T-helper 17 cell (primary cell): ENCODE measurements around the gene SHISA7. TPM values are rescaled to one million over a fixed set of nuclear protein-coding genes. Genes with fewer than 3 reads are reported as not detected.
"Not testable (repeated sequence)": the region's sequence is repeated elsewhere in the genome, so short reads cannot be mapped to it uniquely, and the experiment has no call there.

ENCODE experiments used
- ATAC-seq: fragments of 150-1000 bp; cut with Tn5 transposase; 2 replicates; pipeline ENCODE4 v1.10.0; 2021; ENCODE audit warnings: mild to moderate bottlenecking, moderate library complexity
- DNase-seq, 3 donors: peaks; one replicate each; pipeline versions ENCODE4 v3.0.0 to v3.0.0-alpha.2; 2020 to 2021
- H3K9me3 ChIP-seq: one replicate; pipeline ENCODE4 v1.7.0; 2013; ENCODE audit warnings: low read length, mild to moderate bottlenecking; ENCODE audit not compliant: control insufficient read depth, poor library complexity, severe bottlenecking
- H3K27ac Mint-ChIP-seq: one replicate; pipeline ENCODE4 v1.8.0; 2022; ENCODE audit warnings: mild to moderate bottlenecking, moderate library complexity, mixed read lengths
- H3K27me3 Mint-ChIP-seq: one replicate; pipeline ENCODE4 v1.8.0; 2022; ENCODE audit warnings: mixed read lengths
- H3K36me3 Mint-ChIP-seq: one replicate; pipeline ENCODE4 v1.8.0; 2022; ENCODE audit warnings: low read depth, mixed read lengths
- H3K4me1 Mint-ChIP-seq: one replicate; pipeline ENCODE4 v1.8.0; 2022; ENCODE audit warnings: mild to moderate bottlenecking, mixed read lengths
- H3K4me3 Mint-ChIP-seq: one replicate; pipeline ENCODE4 v1.8.0; 2022; ENCODE audit warnings: mild to moderate bottlenecking, moderate library complexity, mixed read lengths
- total RNA-seq, 4 donors: library from RNA in 2 of 4; stranded (reverse) in 2 of 4; gene quantifications; one replicate each; pipeline ENCODE4 v1.2.3 and lab custom pipeline; 2022 to 2026

SHISA7 gene
- total RNA-seq, 2 donors from 2014 or later = not detected

DNA sequence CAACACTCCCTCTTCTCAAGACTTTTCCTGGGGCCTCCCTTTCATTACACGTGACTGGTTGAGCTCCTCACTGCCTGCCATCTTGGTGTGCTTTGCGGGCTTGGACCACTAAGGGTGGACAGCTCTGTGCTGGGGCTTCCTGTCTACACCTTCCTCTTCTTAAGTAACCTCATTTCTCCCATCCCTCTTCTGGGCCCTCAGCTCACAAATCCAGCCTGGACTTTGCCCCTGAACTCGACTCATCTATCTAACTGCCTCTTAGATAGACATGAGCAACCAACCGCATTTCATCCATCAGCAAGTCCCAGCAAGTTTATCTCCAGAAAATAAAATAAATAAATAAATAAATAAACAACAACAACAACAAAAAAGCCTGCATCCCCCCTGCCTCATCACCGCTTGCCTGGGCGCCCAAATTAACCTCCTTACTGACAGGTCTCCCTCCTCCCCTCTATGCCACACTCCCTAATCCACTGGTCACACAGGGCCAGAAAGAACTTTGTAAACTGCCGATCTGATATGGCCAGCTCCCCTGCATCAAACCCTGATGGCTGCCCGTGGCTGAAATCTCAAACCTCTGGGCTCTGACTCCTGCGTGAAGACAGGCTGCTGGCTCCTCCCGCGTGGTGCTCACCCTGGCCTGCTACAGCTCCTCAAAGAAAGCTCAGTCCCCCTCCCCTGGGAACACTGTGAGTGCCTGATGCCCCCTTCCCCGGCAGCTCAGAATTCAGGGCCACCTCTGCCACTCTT lies 10.6 kb upstream of the SHISA7 start:
- peaks cover 9% of the 10 kb centered on the region for H3K36me3 Mint-ChIP-seq
- H3K4me1 Mint-ChIP-seq = peaks cover 12% of the 10 kb centered on the region
- H3K9me3 ChIP-seq = no peaks in the 10 kb centered on the region
- H3K4me3 Mint-ChIP-seq = peak overlapping the region; percentile 83
- no peaks in the 10 kb centered on the region for H3K27me3 Mint-ChIP-seq
- DNase-seq = no peak
- no peak for ATAC-seq
- no peak overlapping the region for H3K27ac Mint-ChIP-seq

DNA sequence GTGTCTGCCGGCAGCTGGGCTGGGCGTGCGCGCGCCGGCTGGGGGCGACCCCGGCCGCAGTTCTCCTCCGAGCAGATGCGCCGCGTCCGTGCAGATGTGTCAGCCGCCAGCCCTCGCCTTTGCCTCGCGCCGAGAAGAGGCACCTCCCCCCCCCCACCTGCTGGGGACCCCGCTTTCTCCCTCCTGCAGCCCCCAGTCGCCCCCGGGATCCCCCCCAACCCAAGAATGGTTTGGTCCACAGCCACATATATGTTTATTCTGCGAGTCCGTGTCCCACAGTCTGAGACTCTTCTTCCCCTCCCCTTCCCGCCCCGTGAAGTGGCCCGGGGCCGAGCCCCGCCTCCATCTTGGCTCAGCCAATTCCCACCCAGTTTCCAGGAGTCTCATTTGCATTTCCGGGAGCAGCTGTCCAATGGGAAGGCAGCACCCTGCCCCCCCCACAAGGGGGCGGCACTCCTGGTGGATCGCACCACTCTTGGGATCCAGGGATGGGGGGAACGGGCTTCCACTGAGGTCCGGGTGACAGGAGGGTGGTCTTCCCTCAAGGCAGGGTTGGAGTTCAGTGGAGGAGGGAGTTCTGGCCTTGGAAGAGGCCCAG lies 9.7 kb upstream of the SHISA7 start:
- peaks cover 12% of the 10 kb centered on the region for H3K4me1 Mint-ChIP-seq

DNA sequence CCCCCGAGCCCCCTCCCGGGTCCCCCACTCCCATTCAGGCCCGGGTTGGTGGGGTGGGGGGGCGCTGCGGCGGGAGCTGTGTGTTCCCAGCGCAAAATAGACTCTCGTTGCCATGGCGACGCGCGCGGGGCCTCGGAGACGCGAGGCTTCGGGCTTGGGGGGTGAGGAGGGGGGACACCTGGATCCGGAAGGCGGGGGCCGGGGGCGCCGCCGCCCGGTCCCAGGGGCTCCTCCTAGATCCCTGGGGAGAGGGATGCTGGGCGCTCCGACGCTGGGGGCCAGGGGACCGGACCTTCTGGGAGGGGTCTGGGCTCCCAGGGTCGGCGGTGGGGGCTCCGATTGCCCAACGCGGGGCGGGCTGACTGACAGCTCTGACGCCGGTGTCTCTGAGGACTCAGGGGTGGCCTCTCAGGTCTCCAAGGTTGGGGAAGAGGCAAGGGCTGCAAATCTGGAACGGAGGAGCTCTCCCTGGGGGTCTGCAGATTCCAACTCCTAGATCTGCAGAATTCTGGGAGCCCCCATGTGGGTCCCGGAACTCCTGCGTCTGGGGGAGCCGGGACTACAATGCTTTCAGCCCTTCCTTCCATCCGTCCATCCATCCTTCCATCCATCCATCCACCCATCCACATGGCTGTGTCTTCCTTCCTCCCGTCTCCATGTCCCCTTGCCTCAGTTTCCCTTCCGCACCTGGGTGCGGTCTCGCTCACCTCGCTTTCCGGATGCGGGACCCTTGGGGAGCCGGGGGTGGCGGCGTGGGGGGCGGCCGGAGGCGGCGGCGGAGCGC lies 9.1 kb upstream of the SHISA7 start:
- H3K27ac Mint-ChIP-seq = peak overlapping the region; percentile 11
- H3K27me3 Mint-ChIP-seq = no peaks in the 10 kb centered on the region
- peaks cover 9% of the 10 kb centered on the region for H3K36me3 Mint-ChIP-seq
- H3K4me1 Mint-ChIP-seq = peaks cover 12% of the 10 kb centered on the region
- H3K4me3 Mint-ChIP-seq = peak overlapping the region; percentile 81
- ATAC-seq = peak; percentile 24
- H3K9me3 ChIP-seq = no peaks in the 10 kb centered on the region
- DNase-seq = peak in 1 of 3 donors; percentile 25

More for the DNA sequence above, 9.7 kb upstream of the SHISA7 start:
- peak overlapping the region; percentile 11 for H3K27ac Mint-ChIP-seq
- peak; percentile 65 for ATAC-seq
- H3K9me3 ChIP-seq = no peaks in the 10 kb centered on the region
- DNase-seq = peak in 1 of 3 donors; percentile 31
- peak overlapping the region; percentile 81 for H3K4me3 Mint-ChIP-seq
- H3K36me3 Mint-ChIP-seq = peaks cover 9% of the 10 kb centered on the region
- H3K27me3 Mint-ChIP-seq = no peaks in the 10 kb centered on the region

DNA sequence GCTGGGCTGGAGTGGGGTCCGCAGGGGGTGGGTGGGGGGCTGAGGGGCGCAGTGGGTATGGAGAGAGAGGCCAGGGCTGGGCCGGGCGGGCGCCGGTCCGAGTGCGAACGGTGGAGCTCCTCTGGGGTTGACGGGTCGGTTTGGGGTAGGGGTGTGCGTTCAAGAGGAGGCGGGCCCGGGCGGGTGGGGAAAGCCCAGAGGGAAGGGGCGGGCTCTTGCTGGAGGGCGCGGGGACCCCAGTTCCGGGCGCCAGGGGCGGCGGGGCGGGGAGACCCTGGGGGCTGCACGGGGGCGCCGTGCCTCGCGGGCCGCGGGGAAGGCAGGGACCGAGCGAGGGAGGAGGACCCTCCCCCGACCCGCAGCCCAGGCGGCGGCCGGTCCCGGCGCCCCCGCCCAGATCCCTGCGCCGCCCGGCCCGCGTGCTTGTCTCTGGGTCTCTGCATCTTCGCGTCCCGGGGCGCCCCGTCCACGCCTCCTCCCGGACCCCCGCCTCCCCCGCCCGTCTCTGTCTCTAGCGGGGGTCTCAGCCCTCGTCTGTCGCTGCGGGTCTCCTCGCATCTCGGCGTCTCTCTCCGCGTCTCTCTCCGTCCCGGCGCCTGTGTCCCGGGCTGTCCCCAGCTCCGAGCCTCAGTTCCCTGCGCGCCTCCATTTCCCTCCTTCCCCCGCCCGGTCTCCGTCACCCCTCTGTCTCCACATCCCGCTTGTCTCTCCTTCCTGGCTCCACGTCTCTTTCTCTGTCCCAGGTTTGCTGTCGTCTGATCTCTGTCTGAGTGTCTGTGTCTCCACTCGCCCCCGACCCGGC lies 8.3 kb upstream of the SHISA7 start:
- no peak overlapping the region for H3K27ac Mint-ChIP-seq
- peak; percentile 49 for ATAC-seq

DNA sequence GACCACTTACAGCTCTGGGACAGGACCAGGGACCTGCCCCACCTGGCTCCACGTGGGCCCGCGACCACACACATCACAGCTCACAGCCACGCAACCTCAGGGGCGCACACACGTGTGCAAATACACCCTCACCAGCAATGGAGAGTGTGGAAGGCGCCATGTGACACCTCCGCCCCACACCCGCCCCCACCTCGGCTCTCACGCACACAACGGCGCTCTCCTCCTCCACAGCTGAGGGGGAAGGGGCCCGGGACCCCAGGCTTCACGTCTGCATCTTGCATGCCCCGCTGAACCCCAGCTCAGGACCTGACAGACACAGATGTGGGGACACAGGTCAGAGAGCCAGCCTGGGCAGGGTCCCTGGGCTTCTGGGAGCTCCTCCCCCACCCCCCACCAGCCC lies 6.4 kb upstream of the SHISA7 start:
- H3K27me3 Mint-ChIP-seq = peaks cover 14% of the 10 kb centered on the region
- peaks cover 9% of the 10 kb centered on the region for H3K4me1 Mint-ChIP-seq
- no peak for ATAC-seq
- H3K4me3 Mint-ChIP-seq = no peak overlapping the region
- DNase-seq = no peak
- peaks cover 9% of the 10 kb centered on the region for H3K36me3 Mint-ChIP-seq
- no peaks in the 10 kb centered on the region for H3K9me3 ChIP-seq
- H3K27ac Mint-ChIP-seq = no peak overlapping the region

More for the DNA sequence above, 8.3 kb upstream of the SHISA7 start:
- Mint-ChIP-seq H3K4me1 (peaks cover 12% of the 10 kb centered on the region), H3K4me3 (peak overlapping the region; percentile 81), H3K36me3 (peaks cover 9% of the 10 kb centered on the region), H3K27me3 (no peaks in the 10 kb centered on the region)
- H3K9me3 ChIP-seq = no peaks in the 10 kb centered on the region
- no peak for DNase-seq

DNA sequence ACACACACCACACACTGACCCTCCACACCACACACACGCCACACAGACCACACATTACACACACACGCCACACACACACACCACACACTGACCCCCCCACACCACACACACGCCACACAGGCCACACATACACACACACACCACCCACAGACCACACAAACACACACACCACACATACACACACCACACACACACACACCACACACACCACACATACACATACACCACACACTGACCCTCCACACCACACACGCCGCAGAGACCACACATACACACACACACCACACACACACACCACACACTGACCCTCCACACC lies 5.0 kb upstream of the SHISA7 start:
- Mint-ChIP-seq H3K4me1 (peaks cover 11% of the 10 kb centered on the region), H3K27me3 (peaks cover 24% of the 10 kb centered on the region)
- not testable (repeated sequence) for DNase-seq, ATAC-seq, H3K4me3 Mint-ChIP-seq, H3K27ac Mint-ChIP-seq, H3K36me3 Mint-ChIP-seq, H3K9me3 ChIP-seq

DNA sequence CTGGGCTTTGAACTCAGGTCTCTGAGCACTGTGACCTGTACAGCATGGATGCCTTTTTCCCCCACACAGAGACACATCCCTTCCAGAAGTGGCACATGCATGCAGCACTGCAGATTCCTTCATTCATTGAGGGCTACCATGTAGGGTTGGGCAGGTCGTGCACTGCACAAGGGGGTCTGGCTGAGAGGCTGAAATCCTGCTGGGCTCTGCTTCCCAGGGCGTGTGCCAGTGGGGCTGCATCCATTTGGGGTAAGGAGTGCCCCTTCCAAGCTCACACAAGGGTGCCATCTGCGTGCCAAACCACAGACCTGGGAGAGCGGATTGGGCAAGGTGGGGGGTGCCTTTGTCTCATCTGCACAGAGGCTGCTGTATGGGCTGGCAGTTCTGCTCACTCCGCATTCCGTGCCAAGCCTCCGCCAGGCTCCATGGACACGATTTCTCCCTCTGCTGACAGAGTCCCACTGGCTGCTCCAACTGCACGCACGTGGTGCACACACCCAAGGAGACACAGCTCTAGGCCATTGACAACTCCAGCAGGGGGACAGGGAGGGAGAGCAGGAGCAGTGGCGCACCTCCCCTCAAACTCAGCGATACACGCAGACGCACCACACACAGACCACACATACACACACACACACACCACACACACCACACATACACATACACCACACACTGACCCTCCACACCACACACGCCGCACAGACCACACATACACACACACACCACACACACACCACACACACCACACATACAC lies 4.5 kb upstream of the SHISA7 start:
- peaks cover 24% of the 10 kb centered on the region for H3K27me3 Mint-ChIP-seq
- H3K4me3 Mint-ChIP-seq = no peak overlapping the region
- peaks cover 4% of the 10 kb centered on the region for H3K36me3 Mint-ChIP-seq
- ATAC-seq (peak; percentile 30), DNase-seq (no peak)
- peaks cover 16% of the 10 kb centered on the region for H3K4me1 Mint-ChIP-seq
- no peaks in the 10 kb centered on the region for H3K9me3 ChIP-seq
- H3K27ac Mint-ChIP-seq = no peak overlapping the region

DNA sequence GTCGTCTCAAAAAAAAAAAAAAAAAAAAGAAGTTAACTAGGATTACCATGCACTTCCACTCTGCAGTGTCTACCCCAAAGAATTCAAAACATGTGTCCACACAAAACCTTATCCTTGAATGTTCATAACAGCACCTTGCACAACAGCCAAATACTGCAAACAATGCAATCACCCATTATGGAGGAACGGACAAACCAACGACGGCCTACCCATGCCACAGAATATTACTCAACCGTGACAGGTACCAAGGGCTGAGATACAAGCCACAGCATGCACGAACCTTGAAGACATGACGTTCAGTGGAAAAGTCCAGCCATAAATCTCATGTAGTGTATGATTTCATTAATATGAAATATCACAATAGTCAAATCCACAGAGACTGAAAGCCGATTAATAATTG lies 3.0 kb upstream of the SHISA7 start:
- H3K27me3 Mint-ChIP-seq = peaks cover 31% of the 10 kb centered on the region

DNA sequence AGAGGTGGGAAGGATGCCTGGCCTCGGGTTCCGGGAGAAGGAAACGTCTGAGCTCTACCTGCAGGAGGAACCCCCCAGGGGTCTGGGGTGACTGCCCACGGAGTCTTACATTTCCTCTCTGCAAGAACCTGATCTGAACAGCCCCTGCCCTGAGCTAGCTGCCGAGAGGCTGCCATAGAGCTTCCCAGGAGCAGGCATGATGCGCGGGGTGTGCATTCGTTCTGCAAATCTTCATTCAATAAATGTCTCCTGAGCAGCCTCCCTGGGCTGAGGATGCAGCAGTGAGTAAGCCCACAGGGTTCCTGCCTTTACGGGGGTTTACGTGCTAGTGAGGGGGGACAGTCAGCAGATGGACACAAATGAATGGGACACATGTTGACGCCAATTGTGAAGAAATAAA lies 1.5 kb upstream of the SHISA7 start:
- DNase-seq (no peak), ATAC-seq (no peak)
- H3K4me3 Mint-ChIP-seq = no peak overlapping the region
- H3K27ac Mint-ChIP-seq = no peak overlapping the region
- peaks cover 44% of the 10 kb centered on the region for H3K27me3 Mint-ChIP-seq
- no peaks in the 10 kb centered on the region for H3K9me3 ChIP-seq
- H3K4me1 Mint-ChIP-seq = peaks cover 19% of the 10 kb centered on the region
- peaks cover 8% of the 10 kb centered on the region for H3K36me3 Mint-ChIP-seq

More for the DNA sequence above, 3.0 kb upstream of the SHISA7 start:
- H3K4me1 Mint-ChIP-seq = peaks cover 19% of the 10 kb centered on the region
- no peak overlapping the region for H3K4me3 Mint-ChIP-seq
- DNase-seq (no peak), ATAC-seq (no peak)
- no peaks in the 10 kb centered on the region for H3K9me3 ChIP-seq
- peaks cover 8% of the 10 kb centered on the region for H3K36me3 Mint-ChIP-seq
- no peak overlapping the region for H3K27ac Mint-ChIP-seq

DNA sequence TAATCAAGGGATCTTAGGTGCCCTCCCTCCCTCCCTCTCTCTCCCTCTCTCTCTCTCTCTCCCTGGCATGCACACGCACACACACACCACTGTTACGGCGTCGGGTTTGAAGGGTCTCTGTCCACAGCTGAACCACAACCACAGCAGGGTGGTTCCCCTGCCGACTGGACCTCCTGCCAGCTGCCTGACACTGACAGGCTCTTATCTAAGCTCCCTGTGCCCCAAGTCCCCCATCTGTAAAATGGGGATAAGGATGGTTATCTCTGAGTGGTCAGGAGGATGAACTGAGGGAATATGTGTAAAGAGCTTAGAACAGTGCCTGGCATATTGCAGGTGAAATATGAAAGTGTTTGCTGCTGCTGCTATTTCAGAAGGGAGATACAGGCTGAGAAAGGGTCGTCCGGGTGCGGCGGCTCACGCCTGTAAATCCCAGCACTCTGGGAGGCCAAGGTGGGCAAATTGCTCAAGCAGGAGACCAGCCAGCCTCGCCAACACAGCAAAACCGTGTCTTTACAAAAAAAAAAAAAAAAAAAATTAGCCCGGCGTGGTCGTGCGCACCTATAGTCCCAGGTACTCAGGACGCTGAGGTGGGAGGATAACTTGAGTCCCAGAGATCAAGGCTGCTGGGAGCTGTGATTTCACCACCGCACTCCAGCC lies 852 bp upstream of the SHISA7 start:
- peaks cover 9% of the 10 kb centered on the region for H3K36me3 Mint-ChIP-seq
- no peaks in the 10 kb centered on the region for H3K9me3 ChIP-seq
- DNase-seq = no peak
- peak overlapping the region; percentile 68 for H3K4me3 Mint-ChIP-seq
- H3K4me1 Mint-ChIP-seq = peaks cover 19% of the 10 kb centered on the region
- peaks cover 50% of the 10 kb centered on the region for H3K27me3 Mint-ChIP-seq
- no peak for ATAC-seq
- H3K27ac Mint-ChIP-seq = no peak overlapping the region

DNA sequence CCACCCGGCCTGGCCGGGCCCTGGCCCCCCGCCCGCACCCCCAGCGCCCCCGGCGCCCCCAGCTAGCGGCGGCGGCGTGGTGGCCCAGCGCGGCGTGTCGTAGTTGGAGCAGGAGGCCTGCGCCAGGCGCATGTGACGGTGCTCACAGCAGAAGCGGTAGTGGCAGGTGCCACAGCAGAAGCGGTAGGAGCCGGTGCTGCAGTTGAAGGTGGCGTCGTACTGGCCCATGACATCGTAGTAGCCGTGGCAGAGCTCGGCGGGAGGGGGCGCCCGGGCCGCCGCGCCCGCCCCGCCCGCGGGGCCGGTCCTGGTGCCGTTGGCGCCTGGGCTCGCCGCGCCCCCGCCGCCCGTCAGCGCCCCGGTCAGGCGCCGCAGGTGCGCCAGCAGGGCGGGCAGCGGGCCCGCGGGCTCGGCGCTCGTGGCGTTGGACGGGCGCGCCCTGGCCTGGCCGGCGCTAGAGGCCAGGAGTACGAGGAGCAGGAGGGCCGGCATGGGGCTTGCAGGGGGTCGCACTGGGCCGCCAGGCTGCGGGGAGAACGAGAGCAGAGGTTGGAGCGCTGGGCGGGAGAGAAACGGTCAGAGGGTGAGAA lies 633 bp downstream of the SHISA7 start:
- H3K36me3 Mint-ChIP-seq = peaks cover 9% of the 10 kb centered on the region
- H3K9me3 ChIP-seq = no peaks in the 10 kb centered on the region
- ATAC-seq = peak; percentile 74
- H3K27me3 Mint-ChIP-seq = peaks cover 58% of the 10 kb centered on the region
- H3K27ac Mint-ChIP-seq = no peak overlapping the region
- no peak for DNase-seq
- H3K4me3 Mint-ChIP-seq = peak overlapping the region; percentile 68
- peaks cover 19% of the 10 kb centered on the region for H3K4me1 Mint-ChIP-seq
